ENCODE data around the gene LPP.

Gene LPP

GRCh38 chr3:188533612-188534357, 379.8 kb downstream of the LPP start:
- TF ChIP-seq TAF1 (IDR thresholded peaks at IDR 0.05; ENCODE audit: borderline replicate concordance, insufficient read depth, low read length) (no peak), REST (IDR thresholded peaks at IDR 0.05; ENCODE audit: insufficient read depth in 1 of 2, low read depth in 2 of 2, low read length in 2 of 2) (no peak), POLR2AphosphoS5 (IDR thresholded peaks at IDR 0.05; ENCODE audit: low read depth, low read length) (no peak), SIN3A (IDR thresholded peaks at IDR 0.05; ENCODE audit: borderline replicate concordance, insufficient read depth, low read length) (no peak), FOXP2 (optimal IDR thresholded peaks at IDR 0.05; ENCODE audit: borderline replicate concordance, extremely low read depth, extremely low read length, insufficient read depth) (no peak)

GRCh38 chr3:188534633-188535032, 380.7 kb downstream of the LPP start:
- TF ChIP-seq TAF1 (IDR thresholded peaks at IDR 0.05; ENCODE audit: borderline replicate concordance, insufficient read depth, low read length) (no peak), SIN3A (IDR thresholded peaks at IDR 0.05; ENCODE audit: borderline replicate concordance, insufficient read depth, low read length) (no peak), POLR2AphosphoS5 (IDR thresholded peaks at IDR 0.05; ENCODE audit: low read depth, low read length) (no peak), REST (IDR thresholded peaks at IDR 0.05; ENCODE audit: insufficient read depth in 1 of 2, low read depth in 2 of 2, low read length in 2 of 2) (no peak), FOXP2 (optimal IDR thresholded peaks at IDR 0.05; ENCODE audit: borderline replicate concordance, extremely low read depth, extremely low read length, insufficient read depth) (no peak)

- no peak for TF ChIP-seq SIN3A (IDR thresholded peaks at IDR 0.05; ENCODE audit: borderline replicate concordance, insufficient read depth, low read length)
- no peak for TF ChIP-seq FOXP2 (optimal IDR thresholded peaks at IDR 0.05; ENCODE audit: borderline replicate concordance, extremely low read depth, extremely low read length, insufficient read depth)
- TF ChIP-seq POLR2AphosphoS5 (IDR thresholded peaks at IDR 0.05; ENCODE audit: low read depth, low read length), result no peak
- TF ChIP-seq REST (IDR thresholded peaks at IDR 0.05; ENCODE audit: insufficient read depth in 1 of 2, low read depth in 2 of 2, low read length in 2 of 2), result no peak
- TF ChIP-seq TAF1 (IDR thresholded peaks at IDR 0.05; ENCODE audit: borderline replicate concordance, insufficient read depth, low read length), result no peak
Measured at GRCh38 chr3:188537606-188538005, 383.6 kb downstream of the LPP start.

GRCh38 chr3:188539037-188539436, 385.1 kb downstream of the LPP start:
- TF ChIP-seq FOXP2 (optimal IDR thresholded peaks at IDR 0.05; ENCODE audit: borderline replicate concordance, extremely low read depth, extremely low read length, insufficient read depth), result no peak
- TF ChIP-seq POLR2AphosphoS5 (IDR thresholded peaks at IDR 0.05; ENCODE audit: low read depth, low read length), result no peak
- no peak for TF ChIP-seq TAF1 (IDR thresholded peaks at IDR 0.05; ENCODE audit: borderline replicate concordance, insufficient read depth, low read length)
- TF ChIP-seq REST (IDR thresholded peaks at IDR 0.05; ENCODE audit: insufficient read depth in 1 of 2, low read depth in 2 of 2, low read length in 2 of 2), result no peak
- no peak for TF ChIP-seq SIN3A (IDR thresholded peaks at IDR 0.05; ENCODE audit: borderline replicate concordance, insufficient read depth, low read length)
